GM19452 (cell line): Measurements from ENCODE around the gene TMEM40.
A peak's percentile ranks its signal among the peaks of the same experiment; 100 is the strongest.
"Not testable (repeated sequence)": the region's sequence is repeated elsewhere in the genome, so short reads cannot be mapped to it uniquely, and the experiment has no call there.

Experiments used
- ATAC-seq: cut with Tn5 transposase; IDR thresholded peaks from one replicate; pipeline ENCODE4 v1.9.1; 2021; ENCODE audit not compliant: unreplicated experiment

Gene TMEM40

GRCh38 chr3:12719984-12720898 is 38.8 kb downstream of the TMEM40 start:
- ATAC-seq: peak; percentile 77

GRCh38 chr3:12719541-12719940 is 39.5 kb downstream of the TMEM40 start:
- no peak for ATAC-seq

GRCh38 chr3:12716605-12717151 is 42.4 kb downstream of the TMEM40 start:
- ATAC-seq: no peak

GRCh38 chr3:12714278-12714677 is 44.8 kb downstream of the TMEM40 start:
- ATAC-seq: no peak

- ATAC-seq: no peak
Observed at GRCh38 chr3:12710062-12710461, 49.0 kb downstream of the TMEM40 start.

- ATAC-seq: no peak
Observed at GRCh38 chr3:12709334-12709733, 49.7 kb downstream of the TMEM40 start.

- ATAC-seq: no peak
Observed at GRCh38 chr3:12708584-12709192, 50.4 kb downstream of the TMEM40 start.

- no peak for ATAC-seq
Observed at GRCh38 chr3:12707449-12707848, 51.6 kb downstream of the TMEM40 start.

- ATAC-seq: peak; percentile 87
Observed at GRCh38 chr3:12706504-12707253, 52.4 kb downstream of the TMEM40 start.

GRCh38 chr3:12705981-12706380 is 53.1 kb downstream of the TMEM40 start:
- no peak for ATAC-seq

- ATAC-seq: no peak
Observed at GRCh38 chr3:12705374-12705926, 53.6 kb downstream of the TMEM40 start.

- ATAC-seq: no peak
Observed at GRCh38 chr3:12702501-12702900, 56.6 kb downstream of the TMEM40 start.

GRCh38 chr3:12701601-12702000 is 57.5 kb downstream of the TMEM40 start:
- ATAC-seq: not testable (repeated sequence)

GRCh38 chr3:12700800-12701199 is 58.3 kb downstream of the TMEM40 start:
- ATAC-seq: no peak

GRCh38 chr3:12695916-12696315 is 63.1 kb downstream of the TMEM40 start:
- ATAC-seq: no peak

- no peak for ATAC-seq
Observed at GRCh38 chr3:12695112-12695511, 63.9 kb downstream of the TMEM40 start.

- ATAC-seq: no peak
Observed at GRCh38 chr3:12692444-12692843, 66.6 kb downstream of the TMEM40 start.

GRCh38 chr3:12689997-12690711 is 68.9 kb downstream of the TMEM40 start:
- ATAC-seq: no peak

- no peak for ATAC-seq
Observed at GRCh38 chr3:12687948-12688347, 71.1 kb downstream of the TMEM40 start.

GRCh38 chr3:12686096-12686495 is 73.0 kb downstream of the TMEM40 start:
- no peak for ATAC-seq
